Stimulated activated CD4-positive, alpha-beta T cell treated with anti-CD3 and anti-CD28 coated beads, Interleukin-2, amount 100 ng/mL, for 4 hours (primary cell): ENCODE measurements around the gene AFG1L.
"Not testable (repeated sequence)": the region's sequence is repeated elsewhere in the genome, so short reads cannot be mapped to it uniquely, and the experiment has no call there.

Source experiments
- DNase-seq: peaks from one replicate; pipeline ENCODE4 v3.0.0-alpha.2; 2020; ENCODE audit warnings: low read depth

The AFG1L gene

GRCh38 chr6:108521616-108522107, 226.8 kb downstream of the AFG1L start:
- DNase-seq = no peak

GRCh38 chr6:108523697-108524096, 228.8 kb downstream of the AFG1L start:
- no peak for DNase-seq

- DNase-seq = no peak
Observed at GRCh38 chr6:108524528-108525248, 229.8 kb downstream of the AFG1L start.

- no peak for DNase-seq
Observed at GRCh38 chr6:108526739-108527174, 231.9 kb downstream of the AFG1L start.

GRCh38 chr6:108528878-108529277, 234.0 kb downstream of the AFG1L start:
- DNase-seq = no peak

- DNase-seq = no peak
Observed at GRCh38 chr6:108531332-108531731, 236.5 kb downstream of the AFG1L start.

GRCh38 chr6:108535114-108535742, 240.4 kb downstream of the AFG1L start:
- DNase-seq = no peak

GRCh38 chr6:108535920-108536535, 241.2 kb downstream of the AFG1L start:
- not testable (repeated sequence) for DNase-seq

- peak; percentile 59 for DNase-seq
Observed at GRCh38 chr6:108541843-108542759, 247.2 kb downstream of the AFG1L start.

- DNase-seq = no peak
Observed at GRCh38 chr6:108543175-108543940, 248.5 kb downstream of the AFG1L start.

GRCh38 chr6:108544606-108545005, 249.8 kb downstream of the AFG1L start:
- DNase-seq = no peak

GRCh38 chr6:108546079-108547049, 251.5 kb downstream of the AFG1L start:
- DNase-seq = no peak

GRCh38 chr6:108549241-108549640, 254.4 kb downstream of the AFG1L start:
- DNase-seq = no peak

GRCh38 chr6:108549741-108550140, 254.9 kb downstream of the AFG1L start:
- DNase-seq = no peak

- no peak for DNase-seq
Observed at GRCh38 chr6:108550256-108550655, 255.4 kb downstream of the AFG1L start.

- DNase-seq = no peak
Observed at GRCh38 chr6:108555399-108556052, 260.7 kb downstream of the AFG1L start.

GRCh38 chr6:108556250-108556649, 261.4 kb downstream of the AFG1L start:
- no peak for DNase-seq

- no peak for DNase-seq
Observed at GRCh38 chr6:108556866-108557493, 262.1 kb downstream of the AFG1L start.
